Adrenal gland (tissue), 5 donors: ENCODE measurements around the gene PIK3IP1.

Experiments
- POLR2A ChIP-seq, 2 donors: fragments of 450-650 bp; IDR thresholded peaks; one replicate each; pipeline ENCODE4 v1.6.1; 2017; ENCODE audit warnings: antibody characterized with exemption in 2 of 2, mild to moderate bottlenecking in 2 of 2, moderate library complexity in 1 of 2
- TF ChIP-seq, protein P1 (sequence below), 6 experiments: fragments of 450-650 bp in 4 of 6; fragments of 200-600 bp in 2 of 6; sonication (generic) in 1 of 6; IDR thresholded peaks; 1 replicate in 5 of 6; 2 replicates in 1 of 6; pipeline versions ENCODE4 v1.5.1 to v1.8.0; 2016 to 2021; ENCODE audit warnings: antibody characterized with exemption in 6 of 6, mild to moderate bottlenecking in 2 of 6, moderate library complexity in 1 of 6
- donor health status: DM: no; HTN: no; CAD: no.

DNA sequence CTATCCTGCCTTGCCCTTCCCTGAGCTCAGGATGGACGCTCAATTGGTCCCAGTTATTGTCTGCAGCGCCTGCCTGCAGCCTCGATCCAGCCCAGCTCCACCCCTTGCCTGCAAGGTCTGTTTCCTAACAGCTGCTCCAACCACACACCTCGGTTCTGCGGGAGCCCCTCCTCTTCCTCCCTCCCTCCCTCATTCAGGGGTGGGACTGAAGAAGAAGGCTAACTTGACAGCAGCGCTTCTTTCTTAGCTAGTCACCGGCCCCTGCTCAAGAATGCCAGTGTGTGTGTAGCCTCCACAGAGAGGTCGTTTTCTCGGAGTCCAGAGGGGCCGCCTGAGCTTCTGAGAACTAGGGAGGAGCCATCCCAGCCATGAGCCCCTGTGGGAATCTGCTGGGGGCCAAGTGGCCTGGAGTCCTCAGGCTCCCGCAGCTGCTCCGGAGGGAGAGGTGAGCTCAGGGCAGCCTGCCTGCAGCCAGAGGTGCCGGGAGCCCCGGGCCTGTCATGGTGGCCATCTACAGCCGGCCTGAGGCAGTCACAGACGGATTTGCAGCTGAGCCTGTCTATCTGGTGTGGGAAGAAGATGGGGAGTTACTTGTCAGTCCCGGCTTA is 44.0 kb downstream of the PIK3IP1 start:
- TF ChIP-seq, protein P1, sequence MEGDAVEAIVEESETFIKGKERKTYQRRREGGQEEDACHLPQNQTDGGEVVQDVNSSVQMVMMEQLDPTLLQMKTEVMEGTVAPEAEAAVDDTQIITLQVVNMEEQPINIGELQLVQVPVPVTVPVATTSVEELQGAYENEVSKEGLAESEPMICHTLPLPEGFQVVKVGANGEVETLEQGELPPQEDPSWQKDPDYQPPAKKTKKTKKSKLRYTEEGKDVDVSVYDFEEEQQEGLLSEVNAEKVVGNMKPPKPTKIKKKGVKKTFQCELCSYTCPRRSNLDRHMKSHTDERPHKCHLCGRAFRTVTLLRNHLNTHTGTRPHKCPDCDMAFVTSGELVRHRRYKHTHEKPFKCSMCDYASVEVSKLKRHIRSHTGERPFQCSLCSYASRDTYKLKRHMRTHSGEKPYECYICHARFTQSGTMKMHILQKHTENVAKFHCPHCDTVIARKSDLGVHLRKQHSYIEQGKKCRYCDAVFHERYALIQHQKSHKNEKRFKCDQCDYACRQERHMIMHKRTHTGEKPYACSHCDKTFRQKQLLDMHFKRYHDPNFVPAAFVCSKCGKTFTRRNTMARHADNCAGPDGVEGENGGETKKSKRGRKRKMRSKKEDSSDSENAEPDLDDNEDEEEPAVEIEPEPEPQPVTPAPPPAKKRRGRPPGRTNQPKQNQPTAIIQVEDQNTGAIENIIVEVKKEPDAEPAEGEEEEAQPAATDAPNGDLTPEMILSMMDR (IDR thresholded peaks at IDR 0.05) = no peak
- peak in 1 of 2 donors; percentile 86 for TF ChIP-seq POLR2A (IDR thresholded peaks at IDR 0.05)
